ENCODE results near the gene RANBP9. TPM values are rescaled to one million over a fixed set of nuclear protein-coding genes. Genes with fewer than 3 reads are reported as not detected.

RANBP9 gene
- 57.3 and 57.6 TPM in 2 replicates for total RNA-seq

DNA sequence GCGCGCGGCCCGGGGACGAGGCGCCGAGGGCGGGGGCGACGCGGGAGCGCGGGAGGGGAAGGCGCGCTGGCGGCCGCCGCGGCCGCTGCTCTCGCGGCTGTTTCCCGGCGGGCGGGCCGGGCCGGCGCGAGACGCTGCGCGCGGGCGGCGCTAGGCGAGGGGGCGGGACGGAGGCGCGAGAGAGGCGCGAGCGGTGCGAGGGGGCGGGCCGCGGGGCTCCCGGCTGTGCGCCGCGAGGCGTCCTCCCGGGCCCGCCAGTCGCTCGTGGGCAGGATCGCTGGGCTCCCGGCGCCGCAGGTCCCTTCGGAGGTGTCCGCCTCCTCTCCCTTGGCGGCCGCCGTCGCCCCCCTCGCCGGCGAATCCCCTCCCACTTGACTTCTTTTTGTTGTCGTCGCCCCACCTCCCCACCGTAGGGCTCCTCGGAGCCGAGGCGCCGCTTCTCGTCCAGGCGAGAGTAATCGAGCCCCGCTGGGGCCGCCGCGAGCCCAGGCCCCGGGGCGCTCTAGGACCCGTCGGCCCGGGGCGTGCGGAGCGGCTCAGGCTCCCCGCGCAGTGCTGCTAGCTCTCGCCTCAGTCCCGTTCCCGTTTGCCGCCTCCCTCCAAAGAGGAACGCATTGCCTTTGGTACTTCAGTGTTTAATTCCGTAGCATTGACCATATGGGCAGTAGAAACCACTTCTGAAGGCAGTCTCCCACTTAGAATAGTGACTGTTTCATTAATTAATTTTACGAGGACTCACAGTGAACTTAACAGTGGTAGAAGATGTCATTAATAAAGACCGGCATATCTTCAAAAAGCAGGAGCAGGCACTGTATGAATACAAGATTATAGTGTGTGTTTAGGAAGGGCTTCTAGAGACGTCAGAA lies at the start of gene RANBP9:
RANBP9 (minus strand) TSS at position 103 of the 866 bp plus-strand sequence. CDS start 330 bp downstream, outside the sequence.
- intact Hi-C loops (cut with micrococcal nuclease) = loop anchor here (1.0 to 5.0 kb wide), 12 partner anchors 34 to 405 kb away; partner anchors contain the start of genes CD83, GFOD1, MCUR1 and NOL7

DNA sequence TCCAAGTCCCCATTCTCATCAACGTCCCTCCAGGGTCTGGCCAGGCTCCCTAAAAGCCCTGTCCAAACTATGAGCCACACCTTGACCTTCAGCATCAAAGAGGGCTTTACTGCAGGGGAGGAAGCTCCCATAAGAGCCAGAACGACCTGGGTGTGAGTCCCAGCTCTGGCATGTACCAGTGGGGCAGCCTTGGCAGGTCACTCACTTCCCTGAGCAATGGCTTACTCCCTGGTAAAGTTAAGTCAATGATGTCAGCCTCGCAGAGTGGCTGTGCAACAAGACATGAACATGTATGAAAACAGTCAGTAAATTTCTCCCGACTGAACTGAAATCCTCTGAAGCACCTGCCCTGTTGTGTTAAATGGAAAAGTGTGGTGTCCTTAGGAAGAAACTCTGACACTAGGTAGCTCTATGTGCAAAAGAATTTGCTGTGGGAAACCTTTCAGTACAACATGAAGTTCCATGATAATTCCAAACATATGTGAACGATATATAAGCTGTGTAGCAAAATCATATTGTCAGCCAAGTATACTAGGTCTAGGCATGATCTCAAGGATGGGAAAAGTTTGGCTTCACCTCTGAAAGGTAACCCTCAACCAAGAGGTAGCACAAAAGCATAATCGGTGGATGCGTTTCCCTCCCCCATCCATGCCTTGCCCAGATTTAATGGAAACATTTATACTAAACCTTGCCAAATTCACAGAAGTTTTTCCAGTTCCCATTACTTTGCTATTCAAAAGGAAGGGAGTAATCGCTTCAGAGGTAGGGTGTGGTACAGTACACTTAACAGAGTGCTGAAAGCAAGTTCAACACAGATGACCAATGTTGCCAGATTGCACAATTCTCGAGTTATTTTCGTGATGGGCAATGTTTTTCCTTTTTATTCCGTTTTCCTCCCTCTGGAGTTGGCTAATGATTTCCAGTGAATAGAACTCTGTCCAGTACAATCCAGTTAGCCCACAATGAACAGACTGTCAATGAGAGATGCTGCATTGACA lies 49.0 kb upstream of the RANBP9 start:
- intact Hi-C loops (cut with micrococcal nuclease) = loop anchor here (10.0 kb wide), 2 partner anchors 306 to 406 kb away; no protein-coding TSS in a partner anchor

GRCh38 chr6:13759025-13759424 lies 47.4 kb upstream of the RANBP9 start:
- intact Hi-C loops (cut with micrococcal nuclease) = no loop called here

- intact Hi-C loops (cut with micrococcal nuclease) = no loop called here
Measured at GRCh38 chr6:13754644-13755043, 43.0 kb upstream of the RANBP9 start.

- intact Hi-C loops (cut with micrococcal nuclease) = no loop called here
Measured at GRCh38 chr6:13743736-13744127, 32.1 kb upstream of the RANBP9 start.

DNA sequence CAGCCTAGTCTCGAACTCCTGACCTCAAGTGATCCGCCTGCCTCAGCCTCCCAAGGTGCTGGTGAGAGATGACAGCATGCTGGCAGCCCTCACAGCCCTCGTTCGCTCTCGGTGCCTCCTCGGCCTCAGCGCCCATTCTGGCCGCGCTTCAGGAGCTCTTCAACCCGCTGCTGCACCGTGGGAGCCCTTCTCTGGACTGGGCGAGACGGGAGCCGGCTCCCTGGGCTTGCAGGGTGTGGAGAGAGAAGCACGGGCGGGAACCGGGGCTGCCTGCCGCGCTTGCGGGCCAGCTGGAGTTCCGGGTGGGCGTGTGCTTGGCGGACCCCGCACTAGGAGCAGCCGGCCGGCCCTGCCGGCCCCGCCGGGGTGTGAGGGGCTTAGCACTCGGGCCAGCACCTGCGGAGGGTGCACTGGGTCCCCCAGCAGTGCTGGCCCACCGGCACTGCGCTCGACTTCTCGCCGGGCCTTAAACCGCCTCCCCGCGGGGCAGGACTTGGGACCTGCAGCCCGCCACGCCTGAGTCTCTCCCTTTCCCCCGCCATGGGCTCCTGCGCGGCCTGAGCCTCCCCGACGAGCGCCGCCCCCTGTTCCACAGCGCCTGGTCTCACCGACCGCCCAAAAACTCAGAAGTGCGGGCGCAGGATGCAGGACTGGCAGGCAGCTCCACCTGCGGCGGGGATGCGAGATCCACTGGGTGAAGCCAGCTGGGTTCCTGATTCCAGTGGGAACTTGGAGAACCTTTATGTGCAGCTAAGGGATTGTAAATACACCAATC lies 31.5 kb upstream of the RANBP9 start:
- intact Hi-C loops (cut with micrococcal nuclease) = no loop called here

DNA sequence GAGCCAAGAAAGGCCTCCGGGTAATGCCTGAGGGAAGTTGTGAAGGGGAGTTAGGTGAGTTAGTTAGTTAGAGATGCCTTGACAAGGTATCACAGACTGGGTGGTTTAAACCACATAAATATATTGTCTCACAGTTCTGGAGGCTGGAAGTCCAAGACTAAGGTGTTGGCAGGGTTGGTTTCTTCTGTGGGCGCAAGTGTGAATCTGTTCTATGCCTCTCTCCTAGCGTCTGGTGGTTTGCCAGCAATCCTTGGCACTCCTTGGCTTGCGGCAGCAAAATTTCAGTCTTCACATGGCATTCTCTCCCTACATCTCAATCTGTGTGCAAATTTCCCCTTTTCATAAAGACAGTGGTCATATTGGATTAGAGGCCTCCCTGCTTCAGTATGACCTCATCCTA lies 29.7 kb upstream of the RANBP9 start:
- intact Hi-C loops (cut with micrococcal nuclease) = no loop called here

- intact Hi-C loops (cut with micrococcal nuclease) = no loop called here
Measured at GRCh38 chr6:13735031-13735430, 23.4 kb upstream of the RANBP9 start.

GRCh38 chr6:13733178-13733887 lies 21.7 kb upstream of the RANBP9 start:
- intact Hi-C loops (cut with micrococcal nuclease) = no loop called here

GRCh38 chr6:13730704-13731103 lies 19.1 kb upstream of the RANBP9 start:
- intact Hi-C loops (cut with micrococcal nuclease) = no loop called here

DNA sequence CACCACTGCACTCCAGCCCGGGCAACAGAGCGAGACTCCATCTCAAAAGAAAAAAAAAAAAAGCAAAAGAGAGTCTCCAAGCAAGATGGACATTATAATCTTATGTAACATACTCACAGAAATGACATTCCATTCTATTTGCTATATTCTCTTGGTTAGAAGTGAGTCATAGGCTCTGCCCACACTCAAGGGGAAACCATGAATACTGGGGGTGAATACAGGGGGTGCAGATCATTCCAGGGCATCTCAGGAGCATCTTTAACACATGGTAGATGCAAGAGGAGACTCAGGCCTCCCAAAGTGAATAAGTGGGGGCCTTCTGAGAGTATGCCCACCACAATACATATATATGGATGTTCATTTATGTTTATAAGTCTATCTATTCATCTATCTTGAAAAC lies 18.3 kb upstream of the RANBP9 start:
- intact Hi-C loops (cut with micrococcal nuclease) = no loop called here

DNA sequence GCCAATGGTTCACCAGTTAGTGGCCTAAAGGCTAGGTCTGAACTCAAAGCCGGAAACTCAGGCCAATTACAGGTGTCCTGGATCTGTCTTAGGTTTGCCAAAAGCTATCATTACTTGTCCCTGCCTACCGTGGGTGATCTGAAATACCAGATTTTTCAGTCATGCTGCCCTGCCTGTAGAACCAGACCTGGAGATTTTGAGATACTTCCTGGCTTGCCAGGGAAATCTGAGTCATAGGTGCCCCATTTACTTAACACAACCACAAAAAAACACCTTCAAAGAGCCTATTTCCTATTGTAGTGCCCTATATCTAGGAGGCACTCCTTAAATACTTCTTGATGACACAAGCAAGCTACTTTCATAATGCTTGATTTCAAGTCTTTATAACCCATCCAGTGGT lies 13.9 kb upstream of the RANBP9 start:
- intact Hi-C loops (cut with micrococcal nuclease) = no loop called here

- intact Hi-C loops (cut with micrococcal nuclease) = no loop called here
Measured at GRCh38 chr6:13725052-13725451, 13.4 kb upstream of the RANBP9 start.

DNA sequence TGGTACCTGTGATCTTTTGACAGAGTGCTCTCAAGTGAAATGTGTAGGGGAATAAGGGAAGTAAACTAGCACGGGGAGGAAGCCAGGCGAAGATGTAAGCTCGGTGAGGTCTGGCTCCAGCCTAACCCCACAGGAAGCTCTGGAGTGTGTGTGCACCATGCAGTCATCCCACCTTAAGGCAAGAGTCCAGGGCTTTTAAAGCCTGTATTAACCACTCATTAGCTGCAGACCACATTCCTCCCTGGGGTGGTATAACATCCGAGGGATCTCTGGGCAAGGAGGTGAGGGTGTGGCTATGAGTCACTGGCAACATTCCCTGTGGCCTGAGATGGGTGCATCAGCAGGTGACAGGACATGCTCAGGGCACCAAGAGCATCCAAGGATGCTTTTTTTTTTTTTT lies 12.5 kb upstream of the RANBP9 start:
- intact Hi-C loops (cut with micrococcal nuclease) = no loop called here

GRCh38 chr6:13722880-13723279 lies 11.2 kb upstream of the RANBP9 start:
- intact Hi-C loops (cut with micrococcal nuclease) = no loop called here

DNA sequence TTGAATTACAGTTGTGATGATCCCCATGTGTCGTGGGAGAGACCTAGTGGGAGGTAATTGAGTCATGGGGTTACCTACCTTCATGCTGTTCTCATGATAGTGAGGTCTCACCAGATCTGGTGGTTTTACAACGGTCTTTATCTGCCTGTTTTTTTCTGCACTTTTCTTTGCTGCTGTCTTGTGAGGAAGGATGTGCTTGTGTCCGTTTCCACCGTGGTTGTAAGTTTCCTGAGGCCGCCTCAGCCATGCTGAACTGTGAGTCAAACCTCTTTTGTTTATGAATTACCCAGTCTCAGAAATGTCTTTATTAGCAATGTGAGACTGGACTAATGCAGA lies 6.5 kb upstream of the RANBP9 start:
- intact Hi-C loops (cut with micrococcal nuclease) = no loop called here

DNA sequence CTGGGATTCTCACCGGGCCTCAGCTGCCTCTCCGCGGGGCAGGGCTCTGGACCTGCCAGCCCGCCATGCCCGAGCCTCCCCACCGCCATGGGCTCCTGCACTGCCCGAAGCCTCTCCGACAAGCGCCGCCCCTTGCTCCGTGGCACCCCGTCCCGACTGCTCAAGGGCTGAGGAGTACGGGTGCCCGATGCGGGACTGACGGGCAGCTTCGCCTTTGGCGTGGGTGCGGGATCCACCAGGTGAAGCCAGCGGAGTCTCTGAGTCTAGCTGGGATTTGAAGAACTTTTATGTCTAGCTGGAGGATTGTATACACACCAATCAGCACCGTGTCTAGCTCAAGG lies 5.3 kb upstream of the RANBP9 start:
- intact Hi-C loops (cut with micrococcal nuclease) = no loop called here

DNA sequence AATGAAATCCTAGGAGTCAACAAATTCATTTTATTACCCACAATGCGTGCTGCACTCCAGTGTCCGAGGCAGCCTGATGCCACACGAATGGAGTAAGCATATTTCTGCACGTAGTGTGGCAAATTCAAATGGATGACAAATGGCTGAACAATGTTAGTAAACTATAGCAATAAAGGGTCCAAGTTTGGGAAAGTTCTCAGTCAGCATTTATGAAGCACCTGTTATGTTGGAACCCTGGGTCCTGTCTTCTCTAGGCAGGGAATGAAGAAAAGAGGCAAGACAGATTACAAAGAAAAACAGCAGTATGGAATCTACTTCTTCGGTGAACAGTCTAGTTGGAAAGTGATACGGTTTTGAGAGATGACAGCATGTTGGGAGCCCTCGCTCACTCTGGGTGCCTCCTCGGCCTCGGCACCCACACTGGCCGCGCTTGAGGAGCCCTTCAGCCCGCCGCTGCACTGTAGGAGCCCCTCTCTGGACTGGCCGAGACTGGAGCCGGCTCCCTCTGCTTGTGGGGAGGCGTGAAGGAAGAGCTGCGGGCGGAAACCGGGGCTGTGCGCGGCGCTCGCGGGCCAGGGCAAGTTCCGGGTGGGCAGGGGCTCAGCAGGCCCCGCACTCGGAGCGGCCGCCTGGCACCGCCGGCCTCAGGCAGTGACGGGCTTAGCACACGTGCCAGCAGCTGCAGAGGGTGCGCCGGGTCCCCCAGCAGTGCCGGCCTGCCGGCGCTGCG lies 4.8 kb upstream of the RANBP9 start:
- intact Hi-C loops (cut with micrococcal nuclease) = no loop called here

- intact Hi-C loops (cut with micrococcal nuclease) = no loop called here
Measured at GRCh38 chr6:13715444-13715883, 3.8 kb upstream of the RANBP9 start.

- intact Hi-C loops (cut with micrococcal nuclease) = loop anchor here (1.0 to 5.0 kb wide), 11 partner anchors 34 to 405 kb away; partner anchors contain the start of genes CD83, GFOD1, MCUR1 and NOL7
Measured at GRCh38 chr6:13712599-13712898, 914 bp upstream of the RANBP9 start.

Data from T-helper 1 cell treated with Interleukin-12 subunit alpha and Interleukin-12 subunit beta and Interleukin-4 antibody, amounts not matched to agents 30 ng/mL and 1 ng/mL, for 36 hours (primary cell).